ENCODE data around the gene TMEM259.

DNA sequence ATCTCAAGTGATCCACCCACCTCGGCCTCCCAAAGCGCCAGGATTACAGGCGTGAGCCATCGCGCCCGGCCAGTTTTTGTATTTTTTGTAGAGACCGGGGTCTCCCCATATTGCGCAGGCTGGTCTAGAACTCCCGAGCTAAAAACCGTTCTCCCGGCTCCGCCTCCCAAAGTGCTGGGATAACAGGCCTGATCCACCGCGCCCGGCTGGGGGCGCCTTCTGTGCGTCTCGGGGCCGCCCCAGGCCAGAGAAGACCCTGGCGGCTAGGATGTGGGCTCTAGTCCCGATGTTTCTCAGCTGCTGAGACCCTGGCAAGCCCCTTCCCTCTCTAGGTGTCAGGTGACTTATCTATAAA is 49.6 kb upstream of the TMEM259 start:
- TF ChIP-seq CTCF (IDR thresholded peaks at IDR 0.05): no peak
- TF ChIP-seq POLR2A (IDR thresholded peaks at IDR 0.05): no peak
